ENCODE measurements around the gene U2AF1L4.

U2AF1L4 gene

DNA sequence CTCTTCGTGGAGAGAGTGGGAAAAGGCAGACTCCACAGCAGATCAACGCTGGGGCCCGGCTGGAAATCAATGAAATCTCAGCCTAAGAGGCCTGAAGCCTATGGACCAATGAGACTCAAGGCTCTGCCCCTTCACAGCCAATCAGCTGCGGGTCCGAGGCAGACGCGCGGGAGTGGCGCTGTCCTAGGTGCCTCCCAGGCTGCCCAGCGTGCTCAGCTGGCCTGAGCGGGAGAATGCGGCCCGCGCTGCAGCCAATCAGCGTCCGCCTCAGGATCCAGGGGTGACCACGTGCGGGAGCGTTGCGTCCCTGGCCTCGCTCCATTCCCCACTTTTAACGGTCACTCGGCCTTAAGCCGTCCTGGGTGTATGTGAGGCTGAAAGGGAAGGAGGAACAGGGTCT, 41.0 kb downstream of the U2AF1L4 start, which contains the start of gene ZBTB32:
TSS of gene ZBTB32 (plus strand) at position 341 of the 400 bp plus-strand sequence. CDS start 10,069 bp downstream, outside the sequence.
- DNase-seq: peak; percentile 34

DNA sequence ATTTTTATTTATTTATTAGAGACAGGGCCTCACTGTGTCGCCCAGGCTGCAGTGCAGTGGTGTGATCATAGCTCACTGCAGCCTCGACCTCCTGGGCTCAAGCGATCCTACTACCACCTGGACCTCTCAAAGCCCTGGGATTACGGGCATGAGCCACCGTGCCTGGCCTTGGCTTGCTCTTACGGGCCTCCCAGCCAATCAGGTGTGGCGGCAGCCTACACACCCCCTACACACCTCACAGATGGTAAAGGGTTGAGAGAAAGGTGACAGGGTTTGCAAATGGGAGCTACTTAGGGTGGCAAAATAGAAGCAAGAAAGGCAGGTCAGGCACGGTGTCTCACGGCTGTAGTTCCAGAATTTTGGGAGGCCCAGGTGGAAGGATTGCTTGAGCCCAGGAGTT, 41.9 kb downstream of the U2AF1L4 start:
- DNase-seq: no peak

DNA sequence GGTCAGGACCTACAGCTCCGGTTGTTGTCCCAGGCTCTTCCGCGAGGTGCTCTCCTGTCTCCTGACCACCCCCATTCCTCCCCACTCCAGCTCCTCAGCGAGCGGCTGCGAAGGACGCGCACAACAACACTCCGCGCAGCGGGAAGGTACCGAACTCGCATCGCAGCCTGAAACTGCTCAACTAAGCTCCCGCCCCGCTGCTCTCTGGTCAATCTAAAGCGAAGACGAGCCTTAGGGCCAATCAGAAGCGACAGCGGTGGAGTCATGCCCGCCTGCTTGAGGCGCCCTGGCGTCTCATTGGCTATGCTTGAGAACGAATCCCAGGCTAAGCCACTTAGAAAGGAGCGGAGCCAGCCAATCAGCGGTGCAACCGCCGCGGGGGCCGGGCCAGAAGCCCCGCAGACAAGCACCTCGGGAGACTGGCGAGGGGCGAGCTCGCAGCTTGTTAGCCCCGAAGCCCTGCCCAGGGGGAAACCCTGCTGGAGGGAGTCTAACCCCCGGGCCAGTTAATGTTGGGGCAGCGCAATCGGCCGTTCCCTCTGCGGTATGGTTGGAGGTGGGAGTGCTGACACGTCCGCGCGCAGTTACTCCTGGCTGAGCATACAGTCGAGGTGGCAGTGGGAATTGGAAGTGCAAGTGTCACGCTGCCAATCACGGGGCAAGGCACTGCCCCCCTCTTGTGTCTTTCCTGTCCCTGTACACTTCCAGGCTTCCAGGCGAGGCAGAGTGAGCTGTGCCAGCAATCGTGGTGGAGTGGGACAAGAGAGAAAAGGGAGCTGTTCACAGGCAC, 42.8 kb downstream of the U2AF1L4 start:
- DNase-seq: peak; percentile 99

- peak; percentile 38 for DNase-seq
Measured at GRCh38 chr19:35696835-35697234, 48.4 kb downstream of the U2AF1L4 start.

- DNase-seq: no peak
Measured at GRCh38 chr19:35695895-35696422, 49.3 kb downstream of the U2AF1L4 start.

- DNase-seq: peak; percentile 96
Measured at GRCh38 chr19:35693835-35694599, 51.2 kb downstream of the U2AF1L4 start.

DNA sequence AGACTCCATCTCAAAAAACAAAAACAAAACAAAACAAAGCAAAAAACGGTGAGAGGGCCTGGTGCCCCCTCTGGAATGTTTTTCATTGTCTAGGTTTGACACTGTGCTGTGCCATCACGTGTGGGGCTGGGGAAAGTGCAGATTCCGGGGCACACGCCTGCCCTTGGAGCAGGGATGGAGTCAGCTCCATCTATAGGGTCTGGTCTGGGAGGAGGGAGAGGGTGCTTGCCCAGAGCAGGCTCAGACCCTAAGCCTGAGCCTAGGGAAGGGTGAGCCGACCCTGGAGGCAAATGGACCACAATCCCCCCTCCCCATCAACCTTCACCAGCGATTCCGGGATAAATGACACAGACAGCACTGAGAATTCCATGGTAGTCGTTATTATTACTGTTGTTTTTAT, 51.8 kb downstream of the U2AF1L4 start:
- no peak for DNase-seq

Measured in activated CD4-positive, alpha-beta T cell treated with anti-CD3 and anti-CD28 coated beads, Interleukin-10, Interleukin-2, amounts not matched to agents 100 ng/mL and 50 ng/mL, durations not matched to agents 16 hours and 8 hours (primary cell).